Uterus (tissue), 2 donors: ENCODE measurements around the gene CHPF.

Experiments
- CTCF ChIP-seq, 4 experiments: fragments of 200-600 bp in 2 of 4; fragments of 450-650 bp in 2 of 4; sonication (generic) in 2 of 4; IDR thresholded peaks; one replicate each; pipeline ENCODE4 v1.5.1; 2016 to 2019; ENCODE audit warnings: antibody characterized with exemption in 4 of 4, mild to moderate bottlenecking in 2 of 4, moderate library complexity in 1 of 4
- POLR2A ChIP-seq, 2 donors: fragments of 450-650 bp; IDR thresholded peaks; one replicate each; pipeline ENCODE4 v1.6.1; 2016; ENCODE audit warnings: antibody characterized with exemption in 2 of 2, mild to moderate bottlenecking in 1 of 2, moderate library complexity in 1 of 2

- TF ChIP-seq CTCF (IDR thresholded peaks at IDR 0.05) (no peak), POLR2A (IDR thresholded peaks at IDR 0.05) (no peak)
Measured at GRCh38 chr2:219573166-219573565, 29.6 kb upstream of the CHPF start.
